HFF-Myc (cell line): ENCODE measurements around the gene LRP2.

Source experiments
- DNase-seq: peaks from one replicate; pipeline ENCODE4 v3.0.0-alpha.2; 2011; ENCODE audit warnings: low read depth; ENCODE audit errors: extremely low read depth
- H3K4me3 ChIP-seq: replicated peaks from 2 replicates; pipeline ENCODE4 v1.5.1; 2011; ENCODE audit warnings: low read depth, mild to moderate bottlenecking, control low read depth, low read length
- TF ChIP-seq, protein P1 (sequence below): IDR thresholded peaks from 2 replicates; pipeline ENCODE4 v1.5.1; 2012; ENCODE audit warnings: mild to moderate bottlenecking, low read depth, low read length, control low read depth; ENCODE audit errors: missing control alignments

LRP2 gene

DNA sequence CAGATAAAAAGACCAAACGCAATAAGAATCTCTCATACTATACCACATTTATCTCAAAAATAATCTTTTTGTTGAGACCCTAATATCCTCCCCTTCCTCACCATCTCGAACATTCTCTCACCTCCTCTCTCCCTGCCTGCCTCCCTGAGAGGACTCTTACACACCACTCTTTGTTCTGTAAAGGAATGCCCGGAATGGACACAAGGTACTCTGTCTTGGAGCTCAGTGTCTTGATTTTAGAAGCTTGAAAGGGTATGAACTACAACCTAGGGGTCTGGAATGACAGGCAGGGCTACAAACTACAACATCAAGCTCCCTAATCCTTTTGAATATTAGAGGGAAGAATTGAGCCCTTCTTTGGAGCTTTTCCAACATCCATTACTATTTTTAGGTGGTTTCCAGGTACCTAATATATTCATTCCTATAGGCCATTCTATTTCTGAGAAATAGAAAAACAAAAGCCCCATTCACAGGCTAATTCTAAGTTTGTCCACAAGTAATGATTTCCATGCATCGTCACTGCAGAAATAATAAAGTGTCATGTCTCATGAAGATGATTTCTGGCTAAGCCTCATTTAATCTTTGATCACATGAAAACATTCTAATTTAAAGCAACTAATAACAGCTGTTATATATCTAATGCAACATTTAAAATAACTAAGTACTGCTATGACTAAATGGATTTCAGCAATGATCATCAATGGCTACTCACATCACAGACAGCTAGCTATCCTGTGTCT, 60.6 kb downstream of the LRP2 start:
- no peak overlapping the region for H3K4me3 ChIP-seq
- DNase-seq, result no peak
- TF ChIP-seq, protein P1, sequence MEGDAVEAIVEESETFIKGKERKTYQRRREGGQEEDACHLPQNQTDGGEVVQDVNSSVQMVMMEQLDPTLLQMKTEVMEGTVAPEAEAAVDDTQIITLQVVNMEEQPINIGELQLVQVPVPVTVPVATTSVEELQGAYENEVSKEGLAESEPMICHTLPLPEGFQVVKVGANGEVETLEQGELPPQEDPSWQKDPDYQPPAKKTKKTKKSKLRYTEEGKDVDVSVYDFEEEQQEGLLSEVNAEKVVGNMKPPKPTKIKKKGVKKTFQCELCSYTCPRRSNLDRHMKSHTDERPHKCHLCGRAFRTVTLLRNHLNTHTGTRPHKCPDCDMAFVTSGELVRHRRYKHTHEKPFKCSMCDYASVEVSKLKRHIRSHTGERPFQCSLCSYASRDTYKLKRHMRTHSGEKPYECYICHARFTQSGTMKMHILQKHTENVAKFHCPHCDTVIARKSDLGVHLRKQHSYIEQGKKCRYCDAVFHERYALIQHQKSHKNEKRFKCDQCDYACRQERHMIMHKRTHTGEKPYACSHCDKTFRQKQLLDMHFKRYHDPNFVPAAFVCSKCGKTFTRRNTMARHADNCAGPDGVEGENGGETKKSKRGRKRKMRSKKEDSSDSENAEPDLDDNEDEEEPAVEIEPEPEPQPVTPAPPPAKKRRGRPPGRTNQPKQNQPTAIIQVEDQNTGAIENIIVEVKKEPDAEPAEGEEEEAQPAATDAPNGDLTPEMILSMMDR, result no peak

DNA sequence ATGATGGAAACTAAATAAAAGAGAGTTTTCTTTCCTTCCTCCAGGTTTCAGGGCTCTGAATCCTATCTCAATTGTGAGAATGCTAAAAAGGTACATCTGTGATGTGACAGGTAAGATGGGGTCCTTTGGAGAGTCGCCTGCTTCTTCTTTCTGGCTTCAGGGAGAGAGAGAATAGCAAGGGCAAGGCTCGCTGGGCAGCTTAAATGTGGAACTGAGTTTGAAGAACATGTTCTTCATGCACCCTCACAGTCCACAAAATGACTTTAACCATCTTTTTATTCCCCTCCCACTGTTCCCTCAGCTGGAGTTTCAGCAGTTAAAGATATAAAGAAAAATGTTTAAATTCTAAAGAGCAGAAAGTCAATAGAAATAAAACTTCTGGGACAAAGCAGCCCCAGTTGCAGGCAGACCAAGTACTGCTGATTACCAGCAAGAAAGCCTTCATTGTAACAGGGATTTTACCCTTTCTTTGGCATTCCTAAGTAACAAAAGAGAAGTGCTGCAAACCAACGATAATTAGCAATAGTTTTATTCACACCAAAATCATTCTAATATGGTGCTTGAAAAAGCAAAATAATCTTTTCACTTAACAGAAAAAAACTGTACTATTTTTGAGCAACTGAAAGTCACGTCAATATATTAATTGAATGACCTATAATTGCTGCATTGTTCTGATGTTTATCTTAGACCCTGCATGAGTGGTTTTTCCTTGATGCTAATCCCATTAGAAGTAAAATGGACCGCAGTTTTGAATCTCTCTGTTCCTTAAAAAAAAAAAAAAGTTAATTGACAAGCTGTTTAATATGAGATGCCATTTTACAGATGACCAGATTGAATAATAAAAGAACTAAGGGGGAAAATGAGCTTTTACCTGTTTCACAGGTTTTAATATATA, 61.5 kb downstream of the LRP2 start:
- no peak overlapping the region for H3K4me3 ChIP-seq
- no peak for DNase-seq

DNA sequence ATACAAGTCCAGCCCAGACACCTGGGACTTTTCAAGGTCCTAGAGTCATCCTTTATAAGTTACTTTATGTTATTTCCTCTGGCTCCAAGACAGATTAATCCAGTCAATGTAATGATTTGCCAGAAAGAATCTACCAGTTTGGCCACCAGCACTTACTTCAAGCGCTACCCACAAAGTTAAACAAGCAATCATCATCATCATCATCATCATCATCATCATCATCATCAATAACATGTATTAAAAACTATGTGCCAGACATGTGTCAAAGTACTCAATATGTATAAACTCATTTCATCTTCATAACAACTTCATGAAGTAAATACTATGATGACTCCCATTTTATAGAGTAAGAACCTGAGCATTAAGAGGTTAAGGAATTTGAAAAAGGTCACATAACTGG, 64.3 kb downstream of the LRP2 start:
- no peak for DNase-seq
- TF ChIP-seq, protein P1, result no peak
- H3K4me3 ChIP-seq, result no peak overlapping the region

More for the DNA sequence above, 61.5 kb downstream of the LRP2 start:
- TF ChIP-seq, protein P1, result no peak

DNA sequence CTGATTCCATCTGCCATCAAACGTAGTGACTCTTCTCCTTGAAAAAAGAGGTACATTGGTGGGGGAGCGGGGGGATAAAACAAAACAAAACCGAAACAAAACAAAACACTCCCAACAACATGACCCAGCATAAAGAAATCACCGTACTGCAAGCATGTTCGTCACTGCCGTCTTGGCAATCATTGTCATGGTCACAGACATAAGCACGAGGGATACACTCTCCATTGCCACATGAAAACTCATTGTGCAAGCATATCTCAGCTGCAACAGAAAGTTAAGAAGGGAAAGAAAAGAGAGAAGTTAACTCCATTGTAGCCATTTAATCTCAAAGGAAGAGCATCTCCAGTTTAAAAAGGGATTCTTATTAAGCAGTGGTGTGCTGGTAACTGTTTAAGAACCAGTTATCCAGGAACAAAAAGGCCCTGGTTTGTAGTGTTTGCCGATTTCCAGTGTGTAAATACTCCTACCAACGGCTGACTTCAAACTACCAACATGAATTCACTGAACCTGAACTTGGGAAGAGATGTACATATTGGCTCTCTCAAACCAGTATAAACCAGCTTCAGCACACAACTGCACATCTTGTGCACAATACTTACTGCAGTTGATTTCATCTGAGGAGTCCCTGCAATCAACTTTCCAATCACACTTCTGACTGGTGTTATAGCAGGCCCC, 68.2 kb downstream of the LRP2 start:
- DNase-seq, result no peak
- no peak overlapping the region for H3K4me3 ChIP-seq
- TF ChIP-seq, protein P1, result no peak

DNA sequence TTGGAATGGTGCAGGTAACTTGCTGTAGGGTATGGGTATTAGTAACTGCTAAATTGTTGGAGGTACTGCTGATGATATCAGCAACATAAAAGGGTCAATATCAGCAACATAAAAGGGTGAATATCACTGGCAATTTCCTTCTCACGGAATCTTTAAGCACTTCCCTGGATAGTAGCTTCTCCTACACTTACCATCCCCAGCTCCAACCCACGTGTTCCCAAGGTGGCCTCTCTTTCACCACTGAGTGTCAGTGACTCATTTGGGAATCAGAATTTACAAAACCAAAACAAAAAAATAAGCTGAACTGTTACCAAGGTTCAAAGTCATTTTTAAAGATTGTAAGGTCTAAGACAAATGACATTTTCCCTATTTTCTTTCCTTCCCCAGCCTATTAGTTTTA, 70.8 kb downstream of the LRP2 start:
- TF ChIP-seq, protein P1, result no peak
- peak; percentile 0 for DNase-seq

DNA sequence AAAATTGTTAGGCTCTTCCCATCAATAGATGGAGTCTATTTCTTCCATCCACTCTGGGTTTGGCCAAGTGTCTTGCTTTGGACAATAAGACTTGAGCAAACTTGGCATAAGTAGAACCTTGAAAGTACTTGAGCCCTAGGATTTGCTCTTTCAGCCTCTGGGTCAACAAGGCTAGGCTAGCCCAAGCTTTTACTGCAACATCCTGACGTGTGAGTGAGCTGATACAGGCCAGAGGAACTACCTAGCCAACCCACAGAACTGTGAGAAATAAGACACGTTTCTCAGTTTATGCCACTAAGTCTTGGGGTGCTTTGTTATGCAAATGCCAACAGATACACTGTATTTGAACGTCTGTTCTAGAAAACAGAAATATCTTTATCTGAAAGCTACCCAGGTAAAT, 71.9 kb downstream of the LRP2 start:
- TF ChIP-seq, protein P1, result no peak
- H3K4me3 ChIP-seq, result no peak overlapping the region
- DNase-seq, result no peak

More for the DNA sequence above, 70.8 kb downstream of the LRP2 start:
- H3K4me3 ChIP-seq, result no peak overlapping the region
